HepG2 (cell line): ENCODE measurements around the gene DCUN1D2.

Source experiments
- ARID5B ChIP-seq: IDR thresholded peaks from 2 replicates; pipeline ENCODE4 v1.4.0; 2020; ENCODE audit warnings: mild to moderate bottlenecking, missing genetic modification reagents
- CTCF ChIP-seq: sonication (generic); formaldehyde crosslinking; IDR thresholded peaks from 2 replicates; pipeline ENCODE4 v1.5.0; 2020; ENCODE audit warnings: mild to moderate bottlenecking, missing genetic modification reagents, moderate library complexity
- DR1 ChIP-seq: sonication (generic); formaldehyde crosslinking; IDR thresholded peaks from 2 replicates; pipeline ENCODE4 v1.8.0; 2021; ENCODE audit warnings: mild to moderate bottlenecking, missing genetic modification reagents, inconsistent platforms
- JUND ChIP-seq: sonication (generic); formaldehyde crosslinking; IDR thresholded peaks from 2 replicates; pipeline ENCODE4 v1.8.0; 2022; ENCODE audit warnings: mild to moderate bottlenecking, missing genetic modification reagents
- PHB2 ChIP-seq: fragments of 450-650 bp; IDR thresholded peaks from 2 replicates; pipeline ENCODE4 v1.6.1; 2018; ENCODE audit not compliant: partially characterized antibody
- PLRG1 ChIP-seq: fragments of 450-650 bp; conservative IDR thresholded peaks from 2 replicates; pipeline ENCODE4 v1.6.1; 2016
- SP4 ChIP-seq: sonication (generic); formaldehyde crosslinking; IDR thresholded peaks from 2 replicates; pipeline ENCODE4 v1.8.1; 2023; ENCODE audit warnings: mild to moderate bottlenecking, missing genetic modification reagents
- TBL1XR1 ChIP-seq: fragments of 150-350 bp; IDR thresholded peaks from 2 replicates; pipeline ENCODE4 v1.6.1; 2014; ENCODE audit warnings: borderline replicate concordance, low read length; ENCODE audit not compliant: partially characterized antibody

- TF ChIP-seq TBL1XR1, result no peak
- TF ChIP-seq PLRG1, result no peak
- no peak for TF ChIP-seq CTCF
- no peak for TF ChIP-seq ARID5B (CRISPR knock-in tag)
- no peak for TF ChIP-seq SP4 (CRISPR knock-in tag)
- no peak for TF ChIP-seq PHB2
- no peak for TF ChIP-seq JUND
- TF ChIP-seq DR1 (CRISPR knock-in tag), result no peak
Observed at GRCh38 chr13:113491418-113491883, 940 bp upstream of the DCUN1D2 start.
